VCaP (cell line): ENCODE results near the gene MSH5.
"Not testable (repeated sequence)": the region's sequence is repeated elsewhere in the genome, so short reads cannot be mapped to it uniquely, and the experiment has no call there.

Experiments
- H3K27ac ChIP-seq: fragments of 450-650 bp; 2 replicates; pipeline ENCODE4 v1.5.1; 2017
- CTCF ChIP-seq: fragments of 450-650 bp; conservative IDR thresholded peaks from 2 replicates; pipeline ENCODE4 v1.5.1; 2017; ENCODE audit warnings: mild to moderate bottlenecking, moderate library complexity

MSH5 gene

DNA sequence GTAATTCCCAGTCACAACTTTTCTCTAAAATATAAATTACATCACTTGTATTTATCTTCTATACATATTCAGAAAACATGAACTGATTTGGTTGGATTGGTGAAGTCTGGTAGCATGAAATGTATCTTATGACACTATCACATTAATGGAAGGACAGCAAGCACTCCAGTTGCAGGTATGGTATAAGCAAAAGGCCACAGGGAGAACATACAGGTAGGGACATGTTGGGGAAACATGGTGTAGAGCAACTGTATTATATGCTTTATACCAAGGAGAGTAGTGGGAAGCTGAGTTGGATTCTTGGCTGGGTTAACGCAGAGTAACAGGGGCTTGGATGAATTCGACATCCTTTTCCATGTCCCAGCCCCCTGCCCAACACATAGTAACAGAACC, 57.2 kb downstream of the MSH5 start:
- no peak for TF ChIP-seq CTCF
- H3K27ac ChIP-seq = no peak overlapping the region

GRCh38 chr6:31797588-31797987, 57.8 kb downstream of the MSH5 start:
- no peak overlapping the region for H3K27ac ChIP-seq
- no peak for TF ChIP-seq CTCF

GRCh38 chr6:31799781-31800180, 60.0 kb downstream of the MSH5 start:
- TF ChIP-seq CTCF = no peak
- H3K27ac ChIP-seq = no peak overlapping the region

- H3K27ac ChIP-seq = not testable (repeated sequence)
Measured at GRCh38 chr6:31801031-31801927, 61.5 kb downstream of the MSH5 start.

DNA sequence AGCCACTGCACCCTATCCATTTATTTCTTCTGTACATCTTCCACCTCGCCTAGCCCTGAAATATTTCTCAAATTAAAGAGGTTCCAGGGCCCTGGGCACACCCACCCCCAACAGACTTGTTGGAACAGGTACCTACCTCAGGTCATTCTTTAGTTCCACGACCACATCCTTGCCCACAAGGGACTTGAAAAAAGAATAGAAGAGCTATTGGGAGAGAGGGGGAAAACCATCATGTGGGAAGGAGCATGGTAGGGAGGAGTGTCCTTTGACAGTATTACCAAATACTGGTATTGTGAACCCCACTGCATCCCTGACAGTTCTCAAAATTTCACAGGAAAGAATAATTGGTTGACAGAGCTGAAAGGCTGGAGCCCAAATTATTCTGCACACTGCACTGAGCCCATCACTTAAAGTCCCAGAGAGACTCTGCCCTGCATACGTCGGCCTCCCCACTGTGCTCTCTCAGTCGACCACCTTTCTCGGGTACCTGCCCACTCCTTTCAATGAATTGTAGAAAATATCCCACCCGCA, 66.2 kb downstream of the MSH5 start:
- peak overlapping the region; percentile 83 for H3K27ac ChIP-seq
- no peak for TF ChIP-seq CTCF

GRCh38 chr6:31806470-31807272, 66.9 kb downstream of the MSH5 start, which contains the start of gene LSM2:
Gene LSM2, minus strand, starts transcription at chr6:31806966. Its CDS starts 209 bp downstream, at chr6:31806757.
- TF ChIP-seq CTCF = peak; percentile 19; the same call in 1 of the 2 replicates
- H3K27ac ChIP-seq = peak within 1 kb of the TSS; percentile 83

GRCh38 chr6:31808599-31808998, 68.8 kb downstream of the MSH5 start:
- H3K27ac ChIP-seq = peak overlapping the region; percentile 83; the same call in 1 of the 2 replicates

DNA sequence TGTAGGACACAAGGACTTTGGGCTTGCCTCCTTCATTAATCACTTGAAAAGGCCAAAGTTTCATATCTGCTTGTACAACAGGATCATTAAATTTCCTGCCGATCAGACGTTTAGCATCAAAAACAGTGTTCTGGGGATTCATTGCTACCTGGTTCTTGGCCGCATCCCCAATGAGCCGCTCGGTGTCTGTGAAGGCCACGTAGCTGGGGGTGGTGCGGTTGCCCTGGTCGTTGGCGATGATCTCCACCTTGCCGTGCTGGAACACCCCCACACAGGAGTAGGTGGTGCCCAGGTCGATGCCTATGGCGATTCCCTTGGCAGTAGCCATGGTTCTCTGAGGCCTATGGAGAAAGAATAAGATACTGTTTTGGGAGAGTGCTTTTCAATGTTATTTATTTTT, 71.8 kb downstream of the MSH5 start:
- no peak for TF ChIP-seq CTCF
- no peak overlapping the region for H3K27ac ChIP-seq
